ENCODE data around the gene E2F7. TPM values are rescaled to one million over a fixed set of nuclear protein-coding genes. Genes with fewer than 3 reads are reported as not detected.

The E2F7 gene
- total RNA-seq (2016; rRNA removed; fragmentation: Illumina TruSeq; extraction: Trizol) (7.3 and 9.1 TPM in 2 replicates), polyA plus RNA-seq (2011; rRNA removed) (1.1 and 1.7 TPM in 2 replicates), polyA minus RNA-seq (2011; rRNA and poly(A)+ RNA removed; ENCODE audit: low replicate concordance) (2.2 and 11.3 TPM in 2 replicates), Bru-seq, nascent RNA (percentile 60 among the genes with signal in this experiment), BruChase-seq, experiment 1, labeled RNA remaining after a 6-hour chase (percentile 53 among the genes with signal in this experiment), BruChase-seq, experiment 2, labeled RNA remaining after a 2-hour chase (percentile 55 among the genes with signal in this experiment)
- total RNA-seq (2016; cell fraction: cytosol; rRNA removed; fragmentation: Illumina TruSeq; extraction: Trizol; ENCODE audit: low read depth): 0.88 and 1.0 TPM in 2 replicates
- 7.3 and 8.5 TPM in 2 replicates for total RNA-seq (2016; cell fraction: insoluble cytoplasmic fraction; rRNA removed; fragmentation: Illumina TruSeq; extraction: Trizol)
- 2.5 and 3.6 TPM in 2 replicates for total RNA-seq (2016; cell fraction: membrane; rRNA removed; fragmentation: Illumina TruSeq; extraction: Trizol)
- total RNA-seq (2016; cell fraction: nucleus; rRNA removed; fragmentation: Illumina TruSeq; extraction: Trizol): 9.1 and 13.5 TPM in 2 replicates
- polyA plus RNA-seq (2011; cell fraction: cytosol; rRNA removed): 0.82 and 0.83 TPM in 2 replicates
- polyA plus RNA-seq (2011; cell fraction: nucleus; rRNA removed): 2.6 and 3.6 TPM in 2 replicates
- polyA plus RNA-seq (2012): 0.63 and 1.6 TPM in 2 replicates
- polyA plus RNA-seq (2016; cell fraction: cytosol; fragmentation: Illumina TruSeq; extraction: Trizol; ENCODE audit: low read depth): 0.17 and 0.53 TPM in 2 replicates
- 6.4 and 6.9 TPM in 2 replicates for polyA plus RNA-seq (2016; cell fraction: insoluble cytoplasmic fraction; fragmentation: Illumina TruSeq; extraction: Trizol; ENCODE audit: low read depth)
- polyA plus RNA-seq (2016; cell fraction: membrane; fragmentation: Illumina TruSeq; extraction: Trizol; ENCODE audit: low read depth): 0.88 and 0.95 TPM in 2 replicates
- polyA plus RNA-seq (2016; cell fraction: nucleus; fragmentation: Illumina TruSeq; extraction: Trizol; ENCODE audit: insufficient read depth, low read depth): 7.4 and 7.5 TPM in 2 replicates
- 1.3 and 2.4 TPM in 2 replicates for polyA minus RNA-seq (2011; cell fraction: cytosol; rRNA and poly(A)+ RNA removed)
- polyA minus RNA-seq (2011; cell fraction: nucleus; rRNA and poly(A)+ RNA removed): 8.6 and 10.4 TPM in 2 replicates
- long read RNA-seq, experiment 1, partial matches to known transcripts: 2 of 3 reads
- long read RNA-seq, experiment 1, other reads (novel, unspliced or antisense): 1 of 3 reads
- long read RNA-seq, experiment 2: 0 reads

GRCh38 chr12:77065361-77066204 lies at the start of gene E2F7:
TSS of gene E2F7 (minus strand) at chr12:77065569. CDS start at chr12:77064635, 934 bp downstream.
- intact Hi-C loops (cut with micrococcal nuclease; ENCODE audit: unreplicated experiment): loop anchor here (1.0 kb wide), 1 partner anchor 259 kb away; no protein-coding TSS in a partner anchor
- Histone ChIP-seq H3K4me1 (ENCODE audit: insufficient read depth, low read length) (peaks cover 24% of the 10 kb centered on the region), H3K9ac (ENCODE audit: insufficient read depth, low read depth, low read length) (peak within 1 kb of the TSS; percentile 60), H4K20me1 (ENCODE audit: insufficient read depth, low read length) (no peaks in the 10 kb centered on the region), H3K79me2 (ENCODE audit: insufficient read depth, low read length) (peaks cover 2% of the 10 kb centered on the region), H2AFZ (ENCODE audit: low read length) (peak within 1 kb of the TSS; percentile 46), H3K4me3 (replicated peaks in 1 of 3; ENCODE audit: insufficient read depth in 1 of 3, low read depth in 2 of 3, low read length in 3 of 3) (peak within 1 kb of the TSS; percentile 59 to 87 (median 82)), H3K9me3 (ENCODE audit: low read length) (no peaks in the 10 kb centered on the region), H3K27me3 (ENCODE audit: control insufficient read depth in 1 of 2, insufficient read depth in 2 of 2, low read length in 2 of 2) (no peaks in the 10 kb centered on the region; a peak in 1 of 5 replicates), H3K4me2 (ENCODE audit: low read depth, low read length) (peak within 1 kb of the TSS; percentile 79), H3K27ac (ENCODE audit: extremely low read length, insufficient read depth, low read length) (peak within 1 kb of the TSS; percentile 39), H3K36me3 (replicated peaks in 1 of 2; ENCODE audit: control insufficient read depth in 1 of 2, insufficient read depth in 2 of 2, low read length in 2 of 2) (0 out of 5 replicates have a peak, but pooled peaks cover 0 to 2% of the 10 kb centered on the region in 2 experiments)
- DNase-seq (ENCODE audit: low spot score): peak; percentile 82
- in situ Hi-C loops (cut with HindIII; ENCODE audit: extremely low pct_ligation_motif_present, low pct_unique_long_range_greater_than_20kb): no loop called here
- peak; percentile 99 for ATAC-seq
- WGBS (ENCODE audit: low lambda C conversion rate): 4% methylated on average over 13 of the region's 87 CpGs
- no peak for FAIRE-seq
- BruUV-seq (replicated peaks): TSS peak; percentile 87
- CTCF ChIA-PET (ENCODE audit: low intra/inter-chr PET ratio, low total read pairs): no interaction called here
- POLR2A ChIA-PET: no interaction called here
- no peak for TF ChIP-seq NFE2L1 (CRISPR knock-in tag; IDR thresholded peaks at IDR 0.05; ENCODE audit: borderline replicate concordance)
- TF ChIP-seq SMAD3 (CRISPR knock-in tag; IDR thresholded peaks at IDR 0.05): no peak
- no peak; the same call in 1 of the 2 replicates for TF ChIP-seq CREB3 (CRISPR knock-in tag; IDR thresholded peaks at IDR 0.05)
- TF ChIP-seq, protein P1, sequence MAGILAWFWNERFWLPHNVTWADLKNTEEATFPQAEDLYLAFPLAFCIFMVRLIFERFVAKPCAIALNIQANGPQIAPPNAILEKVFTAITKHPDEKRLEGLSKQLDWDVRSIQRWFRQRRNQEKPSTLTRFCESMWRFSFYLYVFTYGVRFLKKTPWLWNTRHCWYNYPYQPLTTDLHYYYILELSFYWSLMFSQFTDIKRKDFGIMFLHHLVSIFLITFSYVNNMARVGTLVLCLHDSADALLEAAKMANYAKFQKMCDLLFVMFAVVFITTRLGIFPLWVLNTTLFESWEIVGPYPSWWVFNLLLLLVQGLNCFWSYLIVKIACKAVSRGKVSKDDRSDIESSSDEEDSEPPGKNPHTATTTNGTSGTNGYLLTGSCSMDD (CRISPR knock-in tag; IDR thresholded peaks at IDR 0.05): no peak
- peak; percentile 84 for TF ChIP-seq HDAC1 (CRISPR knock-in tag; IDR thresholded peaks at IDR 0.05)
- TF ChIP-seq PAWR (CRISPR knock-in tag; IDR thresholded peaks at IDR 0.05; ENCODE audit: borderline replicate concordance): no peak
- no peak for TF ChIP-seq ZNF773 (CRISPR knock-in tag; IDR thresholded peaks at IDR 0.05; ENCODE audit: borderline replicate concordance)
- TF ChIP-seq MLX (CRISPR knock-in tag; IDR thresholded peaks at IDR 0.05): no peak
- TF ChIP-seq, protein P2, sequence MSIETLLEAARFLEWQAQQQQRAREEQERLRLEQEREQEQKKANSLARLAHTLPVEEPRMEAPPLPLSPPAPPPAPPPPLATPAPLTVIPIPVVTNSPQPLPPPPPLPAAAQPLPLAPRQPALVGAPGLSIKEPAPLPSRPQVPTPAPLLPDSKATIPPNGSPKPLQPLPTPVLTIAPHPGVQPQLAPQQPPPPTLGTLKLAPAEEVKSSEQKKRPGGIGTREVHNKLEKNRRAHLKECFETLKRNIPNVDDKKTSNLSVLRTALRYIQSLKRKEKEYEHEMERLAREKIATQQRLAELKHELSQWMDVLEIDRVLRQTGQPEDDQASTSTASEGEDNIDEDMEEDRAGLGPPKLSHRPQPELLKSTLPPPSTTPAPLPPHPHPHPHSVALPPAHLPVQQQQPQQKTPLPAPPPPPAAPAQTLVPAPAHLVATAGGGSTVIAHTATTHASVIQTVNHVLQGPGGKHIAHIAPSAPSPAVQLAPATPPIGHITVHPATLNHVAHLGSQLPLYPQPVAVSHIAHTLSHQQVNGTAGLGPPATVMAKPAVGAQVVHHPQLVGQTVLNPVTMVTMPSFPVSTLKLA (IDR thresholded peaks at IDR 0.05): no peak
- TF ChIP-seq ZNF792 (CRISPR knock-in tag; IDR thresholded peaks at IDR 0.05): no peak
- TF ChIP-seq ATF4 (CRISPR knock-in tag; IDR thresholded peaks at IDR 0.05): no peak
- TF ChIP-seq HES4 (CRISPR knock-in tag; IDR thresholded peaks at IDR 0.05; ENCODE audit: borderline replicate concordance): peak; percentile 54; the same call in 1 of the 2 replicates
- TF ChIP-seq ZNF615 (CRISPR knock-in tag; IDR thresholded peaks at IDR 0.05; ENCODE audit: borderline replicate concordance): no peak
